NCI-H82 (cell line): ENCODE measurements around the gene SLC12A5.

Experiments
- DNase-seq: peaks from one replicate; lab custom pipeline; 2025; lab: John Stamatoyannopoulos, UW

Gene SLC12A5

DNA sequence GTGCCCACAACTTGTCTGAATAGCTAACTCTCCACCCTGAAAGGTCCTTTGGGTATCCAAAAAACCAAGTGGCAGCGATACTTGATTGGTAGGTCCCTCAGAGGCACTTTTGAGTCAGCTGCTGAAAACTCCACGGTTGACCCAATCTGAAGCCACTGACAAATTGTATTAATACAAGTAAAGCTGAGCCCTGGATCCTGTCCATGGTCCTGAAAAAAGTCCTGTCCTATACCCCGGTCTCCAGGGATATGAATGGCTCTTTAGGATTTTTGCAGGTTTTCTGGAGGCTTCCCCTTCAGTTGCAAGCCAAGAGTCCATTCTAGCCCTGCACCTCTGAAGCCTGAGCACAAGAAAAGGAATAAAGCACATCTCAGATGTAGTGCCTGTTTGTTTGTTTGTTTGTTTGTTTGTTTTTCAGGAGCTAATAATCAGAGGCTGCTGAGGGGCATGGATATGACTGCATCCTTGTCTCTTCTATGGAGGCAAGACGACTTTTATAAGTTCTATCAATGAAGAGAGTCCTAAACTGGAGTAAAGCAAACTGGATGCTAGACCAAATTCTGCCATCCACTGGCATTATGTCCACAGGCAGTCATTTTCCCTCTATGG is 1.7 kb upstream of the SLC12A5 start:
- DNase-seq, result peak; percentile 44

DNA sequence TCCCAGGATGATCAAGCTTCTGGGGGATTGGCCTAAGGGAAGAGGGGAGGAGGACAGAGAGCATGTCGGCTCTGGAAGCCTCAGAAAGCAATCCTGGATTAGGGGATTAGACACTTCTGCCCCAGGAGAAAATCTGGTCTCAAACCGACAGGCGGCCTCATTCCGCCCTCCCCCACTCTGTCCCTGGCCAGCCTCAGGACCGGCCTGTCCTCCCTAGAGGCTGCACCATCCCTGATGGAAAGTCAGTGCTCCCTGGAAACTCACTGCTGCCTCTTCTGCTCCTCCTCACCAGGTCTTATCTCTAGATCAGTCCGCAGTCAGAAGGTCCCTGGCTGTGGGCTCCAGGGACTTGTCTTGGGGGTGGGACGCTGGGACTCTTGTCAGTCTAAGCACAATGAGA is 905 bp upstream of the SLC12A5 start:
- peak; percentile 90 for DNase-seq

DNA sequence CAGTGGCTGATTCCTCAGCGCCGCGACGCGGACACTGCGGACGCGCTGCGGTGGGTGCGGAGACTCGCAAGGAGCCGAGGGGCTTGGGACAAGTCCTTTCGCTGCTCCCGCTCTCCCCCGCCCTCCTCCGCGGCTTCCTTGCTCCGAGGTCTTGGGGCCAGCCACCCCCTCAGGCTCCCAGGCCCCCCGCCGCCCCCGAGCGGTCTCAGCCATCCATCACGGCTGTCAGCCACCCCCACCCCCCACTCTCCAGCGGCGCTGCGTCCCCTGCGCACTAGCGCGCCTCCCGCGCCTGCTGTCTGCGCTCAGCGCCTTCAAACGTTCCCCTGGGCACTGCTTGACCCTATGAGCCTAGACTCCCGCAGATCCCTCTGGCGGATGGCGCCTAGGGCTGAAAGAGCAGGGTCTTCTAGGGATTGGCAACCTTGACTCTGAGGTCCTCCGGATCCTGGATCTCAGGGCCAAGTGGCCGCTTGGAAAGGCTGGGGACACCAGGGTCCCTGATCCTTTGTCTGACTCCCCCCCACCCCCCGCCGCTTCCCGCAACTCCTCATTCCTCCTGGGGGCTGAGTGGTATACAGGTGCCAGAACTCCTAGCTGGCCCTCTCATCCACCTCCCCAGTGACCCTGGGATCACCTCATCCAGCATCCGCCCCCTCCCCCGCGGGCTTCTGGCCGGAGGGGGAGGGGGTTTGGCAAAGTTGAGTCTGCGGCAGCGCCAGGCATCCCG is 1.4 kb downstream of the SLC12A5 start:
- peak; percentile 27 for DNase-seq

DNA sequence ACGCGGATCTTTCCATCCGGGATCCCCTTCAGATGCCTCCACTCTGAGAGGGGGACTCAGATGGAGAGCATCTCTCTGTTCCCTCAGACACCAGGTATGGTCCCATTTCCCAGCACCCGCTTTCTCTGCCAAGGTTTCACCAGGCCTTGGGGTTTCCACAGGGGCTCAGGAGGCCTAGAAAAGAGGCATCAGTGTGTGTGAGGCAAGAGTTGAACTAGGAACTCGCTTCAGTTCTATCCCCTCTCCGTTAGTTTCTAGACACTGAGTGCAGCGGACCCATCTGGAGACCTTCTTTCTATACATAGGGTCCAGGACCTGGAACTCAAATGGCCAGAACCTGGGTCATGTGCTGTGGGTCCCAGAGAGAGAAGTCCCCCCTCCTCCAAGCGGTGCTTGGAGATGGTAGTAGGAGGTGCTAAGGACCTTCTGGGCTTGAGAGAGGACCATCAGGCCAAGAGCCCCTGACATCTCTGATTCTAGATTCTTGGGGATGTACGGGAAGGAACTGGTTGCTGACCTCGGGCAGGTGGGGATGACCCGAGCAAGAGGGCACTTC is 2.1 kb downstream of the SLC12A5 start:
- no peak for DNase-seq

DNA sequence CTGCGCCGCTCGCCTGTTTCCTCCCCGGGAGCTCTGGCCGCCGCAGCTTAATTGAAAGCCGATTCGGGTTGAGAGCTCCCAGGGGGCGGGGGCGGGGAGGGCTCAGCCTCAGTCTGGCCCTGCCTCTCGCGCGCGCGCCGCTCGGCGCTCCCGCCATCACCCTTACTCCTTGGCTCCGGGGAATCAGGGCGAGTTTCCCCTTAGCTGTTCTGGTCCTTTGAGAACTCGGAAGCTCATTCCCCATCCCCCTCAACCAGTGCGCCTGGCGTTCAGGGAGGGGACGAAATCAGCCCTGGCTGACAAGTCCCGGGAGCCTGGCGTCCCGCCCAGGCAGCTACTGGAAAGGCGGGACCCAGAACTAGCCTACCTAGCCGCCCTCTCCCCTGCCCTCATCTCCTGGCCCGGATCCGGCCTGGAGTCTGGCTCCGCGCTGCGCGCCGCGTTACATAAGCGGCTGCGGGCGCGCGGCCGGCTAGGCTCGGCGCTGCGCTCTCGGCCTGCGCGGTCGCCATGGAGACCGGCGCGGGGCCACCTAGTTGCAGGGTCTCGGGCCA is 2.8 kb downstream of the SLC12A5 start:
- DNase-seq, result peak; percentile 93

- DNase-seq, result no peak
Measured at GRCh38 chr20:46034039-46034438, 5.0 kb downstream of the SLC12A5 start.

GRCh38 chr20:46035253-46035652 is 6.2 kb downstream of the SLC12A5 start:
- DNase-seq, result no peak

DNA sequence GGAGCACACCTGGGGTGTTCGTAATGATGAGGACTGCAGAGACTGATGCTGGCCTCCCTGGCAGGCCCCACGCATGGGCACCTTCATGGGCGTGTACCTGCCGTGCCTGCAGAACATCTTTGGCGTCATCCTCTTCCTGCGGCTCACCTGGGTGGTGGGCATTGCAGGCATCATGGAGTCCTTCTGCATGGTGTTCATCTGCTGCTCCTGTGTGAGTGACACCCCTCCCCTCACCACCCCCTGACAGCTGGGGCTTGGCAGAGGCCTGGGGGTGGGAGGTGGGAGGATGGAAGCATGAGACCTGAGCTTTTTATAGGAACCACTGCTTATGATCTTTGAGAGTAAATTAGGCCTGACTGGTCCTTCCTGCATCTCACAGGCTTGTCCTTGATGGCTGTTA is 6.7 kb downstream of the SLC12A5 start:
- no peak for DNase-seq

- DNase-seq, result no peak
Measured at GRCh38 chr20:46036370-46036769, 7.4 kb downstream of the SLC12A5 start.

GRCh38 chr20:46037036-46037435 is 8.0 kb downstream of the SLC12A5 start:
- DNase-seq, result no peak

GRCh38 chr20:46040902-46041535 is 12.0 kb downstream of the SLC12A5 start:
- peak; percentile 28 for DNase-seq

DNA sequence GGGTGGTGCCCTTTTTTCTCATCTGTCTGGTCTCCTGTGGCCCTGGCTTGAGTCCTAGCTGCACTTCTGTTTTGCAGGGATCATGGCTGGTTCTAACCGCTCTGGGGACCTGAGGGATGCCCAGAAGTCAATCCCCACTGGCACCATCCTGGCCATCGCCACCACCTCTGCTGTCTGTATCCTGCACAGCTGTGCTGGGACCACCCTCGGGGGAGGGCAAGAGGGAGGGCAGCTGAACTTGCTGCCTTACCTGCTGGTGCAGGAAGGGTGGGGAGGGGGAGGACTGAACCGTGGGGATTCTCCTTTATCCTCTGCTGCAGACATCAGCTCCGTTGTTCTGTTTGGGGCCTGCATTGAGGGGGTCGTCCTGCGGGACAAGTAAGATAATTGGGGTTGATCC is 14.5 kb downstream of the SLC12A5 start:
- DNase-seq, result no peak

DNA sequence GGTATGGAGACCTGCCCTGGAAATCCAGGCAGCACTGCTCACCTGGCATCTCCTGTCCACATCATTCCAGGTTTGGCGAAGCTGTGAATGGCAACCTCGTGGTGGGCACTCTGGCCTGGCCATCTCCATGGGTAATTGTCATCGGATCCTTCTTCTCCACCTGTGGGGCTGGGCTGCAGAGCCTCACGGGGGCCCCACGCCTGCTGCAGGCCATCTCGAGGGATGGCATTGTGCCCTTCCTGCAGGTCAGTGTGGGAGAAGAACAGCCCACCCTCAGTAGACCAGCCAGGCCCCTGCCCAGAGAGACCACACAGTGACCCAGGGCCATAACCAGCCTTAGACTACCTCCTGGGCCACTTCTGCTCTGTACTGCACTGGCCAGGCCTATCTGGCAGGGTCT is 15.9 kb downstream of the SLC12A5 start:
- no peak for DNase-seq

DNA sequence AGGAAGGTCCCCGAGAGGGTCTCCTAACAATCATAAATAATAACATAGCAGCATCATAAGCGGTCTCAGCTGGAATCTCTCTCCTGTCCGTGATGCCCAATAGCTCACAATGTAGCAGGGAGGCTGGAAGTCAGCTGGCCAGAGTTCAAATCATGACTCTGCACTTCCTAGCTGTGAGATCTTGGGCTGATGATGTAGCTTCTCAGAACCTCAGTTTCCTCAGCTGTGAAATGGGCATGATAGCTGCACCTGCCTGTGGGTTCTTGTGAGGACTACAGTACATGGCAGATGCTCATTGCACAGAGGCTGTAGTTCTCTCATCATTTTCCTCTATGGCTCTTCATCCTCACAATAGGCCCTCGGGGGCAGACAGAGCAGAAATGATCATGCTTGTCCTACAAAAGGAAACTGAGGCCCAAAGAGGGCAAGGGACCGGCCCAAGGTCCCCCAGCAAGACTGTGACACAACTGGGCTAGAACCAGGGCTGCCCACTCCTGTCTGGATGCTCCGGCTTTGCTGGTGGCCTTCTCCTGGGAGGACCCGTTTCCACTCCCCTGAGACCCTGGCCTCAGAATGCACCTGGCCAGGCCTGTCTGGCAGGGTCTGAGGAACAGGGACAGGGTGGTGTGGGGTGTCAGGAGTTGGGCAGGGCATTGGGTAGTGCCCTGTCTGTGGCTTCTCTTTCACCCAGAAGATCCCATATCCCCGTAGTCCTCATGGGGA is 17.7 kb downstream of the SLC12A5 start:
- no peak for DNase-seq

- no peak for DNase-seq
Measured at GRCh38 chr20:46047821-46048220, 18.8 kb downstream of the SLC12A5 start.

DNA sequence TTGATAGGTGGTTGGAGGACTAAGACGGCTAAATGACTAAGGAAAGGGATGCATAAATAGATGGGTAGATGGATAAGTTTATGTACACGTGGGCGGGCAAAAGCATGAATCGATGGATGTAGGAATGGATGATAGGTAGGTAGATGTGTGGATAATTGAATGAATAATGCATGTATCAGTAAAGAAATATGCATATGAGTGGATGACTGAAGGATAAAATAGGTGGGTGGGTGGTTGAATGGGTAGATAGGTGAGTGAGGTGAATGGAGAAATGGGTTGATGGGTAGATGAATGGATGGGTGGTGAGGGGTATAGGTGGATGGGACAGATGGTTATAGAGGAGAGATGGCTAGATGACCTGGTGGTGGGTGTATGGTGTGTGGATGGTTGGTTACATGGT is 20.2 kb downstream of the SLC12A5 start:
- no peak for DNase-seq

DNA sequence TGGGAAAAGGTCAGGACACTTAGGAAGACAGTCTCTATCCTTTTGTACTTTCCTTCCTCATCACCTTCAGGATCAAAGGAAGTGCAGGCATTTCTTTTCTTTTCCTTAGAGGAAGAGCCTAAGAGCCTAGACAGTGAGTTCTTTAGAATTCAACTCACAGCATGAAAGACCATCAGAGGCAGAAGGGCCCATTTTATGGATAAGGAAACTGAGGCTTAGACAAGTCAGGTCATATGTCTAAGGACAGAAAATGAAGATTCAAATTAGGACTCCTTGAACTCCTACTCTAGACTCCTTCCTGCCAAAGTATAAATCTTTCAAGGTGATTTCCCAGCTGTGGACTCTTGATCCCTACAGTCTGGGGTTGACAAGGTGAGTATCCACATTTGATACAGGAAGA is 20.8 kb downstream of the SLC12A5 start:
- DNase-seq, result no peak

DNA sequence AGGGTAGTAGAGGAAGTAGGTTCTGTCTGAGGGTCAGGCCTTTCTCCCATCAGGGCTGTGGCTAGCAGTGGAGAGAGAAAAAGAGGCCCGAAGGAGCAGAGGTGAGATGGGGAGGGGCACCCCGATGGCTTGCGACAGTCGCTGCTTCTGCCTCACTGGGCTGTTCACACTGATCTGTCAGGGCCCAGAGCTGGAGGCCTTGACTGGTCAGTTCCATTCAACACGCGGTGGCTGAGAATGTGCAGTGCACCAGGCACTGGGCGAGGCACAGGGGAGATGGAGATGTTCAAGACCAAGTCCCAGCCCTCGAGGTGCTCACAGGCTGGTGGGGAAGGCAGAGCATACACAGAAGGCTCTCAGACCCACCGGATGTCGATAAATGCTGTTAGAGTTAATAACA is 21.4 kb downstream of the SLC12A5 start:
- no peak for DNase-seq

- DNase-seq, result no peak
Measured at GRCh38 chr20:46050885-46051284, 21.9 kb downstream of the SLC12A5 start.

DNA sequence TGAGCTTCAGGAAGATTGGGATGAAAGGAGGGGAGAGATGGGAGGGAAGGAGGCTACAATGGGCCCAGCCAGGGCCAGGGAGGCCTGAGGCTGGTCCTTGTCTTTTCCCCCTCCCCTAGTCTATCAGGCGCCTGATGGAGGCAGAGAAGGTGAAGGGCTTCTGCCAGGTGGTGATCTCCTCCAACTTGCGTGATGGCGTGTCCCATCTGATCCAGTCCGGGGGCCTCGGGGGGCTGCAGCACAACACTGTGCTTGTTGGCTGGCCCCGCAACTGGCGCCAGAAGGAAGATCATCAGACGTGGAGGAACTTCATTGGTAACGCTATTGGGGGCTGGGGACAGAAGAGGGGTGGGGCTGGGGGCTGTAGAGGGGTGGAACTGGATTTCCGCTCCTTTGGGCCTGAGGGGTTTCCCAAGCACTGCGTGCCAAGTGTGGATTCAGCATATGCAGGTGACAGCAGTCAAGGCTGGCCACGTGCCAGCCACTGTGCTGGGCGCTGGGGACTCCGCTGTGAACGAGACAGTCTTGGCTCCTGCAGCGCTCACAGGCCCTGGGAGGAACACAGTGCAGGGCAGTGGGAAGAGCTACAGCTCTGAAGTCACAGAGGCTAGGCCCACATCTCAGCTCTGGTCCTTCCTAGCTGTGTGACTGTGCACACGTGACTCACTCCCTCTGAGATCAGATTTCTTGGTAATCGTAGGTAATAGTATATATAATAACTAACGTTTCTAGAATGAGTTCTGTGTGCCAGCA is 22.7 kb downstream of the SLC12A5 start:
- peak; percentile 45 for DNase-seq

GRCh38 chr20:46053416-46053815 is 24.4 kb downstream of the SLC12A5 start:
- DNase-seq, result no peak
